Mesodermal cell (in vitro differentiated cells): ENCODE results near the gene RASGRP2.

Experiments
- H3K27ac ChIP-seq: 2 replicates; pipeline ENCODE4 v1.7.0; 2013; ENCODE audit warnings: mild to moderate bottlenecking, low read depth, low read length, moderate library complexity; ENCODE audit not compliant: severe bottlenecking
- H3K36me3 ChIP-seq: 2 replicates; pipeline ENCODE4 v1.7.1; 2013; ENCODE audit warnings: mild to moderate bottlenecking, low read length, moderate library complexity; ENCODE audit not compliant: control insufficient read depth, insufficient read depth
- H3K4me1 ChIP-seq: one replicate; pipeline ENCODE4 v1.7.1; 2013; ENCODE audit warnings: mild to moderate bottlenecking, low read length; ENCODE audit not compliant: insufficient read depth, control insufficient read depth, poor library complexity, severe bottlenecking
- H3K4me3 ChIP-seq: 2 replicates; pipeline ENCODE4 v1.7.0; 2013; ENCODE audit warnings: low read length, control low read depth, mild to moderate bottlenecking; ENCODE audit not compliant: insufficient read depth, poor library complexity, severe bottlenecking; ENCODE audit errors: extremely low read depth
- H3K9me3 ChIP-seq: 2 replicates; pipeline ENCODE4 v1.7.1; 2013; ENCODE audit warnings: mild to moderate bottlenecking, low read length, moderate library complexity; ENCODE audit not compliant: control insufficient read depth
- WGBS, 2 experiments: methylation state at CpG; one replicate each; pipeline ENCODE4 v1.1.5; 2013; ENCODE audit warnings: missing lambda C conversion rate in 2 of 2; ENCODE audit not compliant: insufficient coverage in 2 of 2; 5-methylcytosine and 5-hydroxymethylcytosine counted together

RASGRP2 gene

DNA sequence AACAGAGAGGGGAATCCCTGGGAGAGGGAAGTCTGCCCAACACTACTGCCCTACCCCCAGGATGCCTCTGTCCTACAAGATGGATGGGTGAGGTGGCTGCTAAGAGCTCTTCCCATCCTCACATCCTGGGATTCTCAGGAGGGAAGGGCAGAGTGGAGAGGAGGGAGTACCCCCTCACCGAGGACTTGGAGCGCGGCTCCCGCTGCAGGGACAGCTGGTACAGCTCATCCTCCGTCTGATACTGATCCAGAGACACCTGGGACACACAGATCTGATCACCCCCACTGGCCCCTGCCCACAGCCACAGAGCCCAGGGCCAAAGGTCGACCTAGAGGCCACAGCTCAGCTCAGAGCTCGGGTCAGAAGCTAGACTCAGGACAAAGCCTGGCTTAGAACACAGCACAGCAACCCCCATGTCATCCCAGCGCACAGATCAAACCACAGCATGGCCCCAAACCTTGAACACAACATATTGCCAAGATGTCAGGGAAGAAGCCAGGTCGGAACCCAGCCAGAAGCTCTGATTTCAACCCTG is 8.2 kb downstream of the RASGRP2 start:
- whole genome bisulfite sequencing, 2 experiments, result 89 to 92% methylated on average over 8 to 9 of the region's 9 CpGs
- no peaks in the 10 kb centered on the region for H3K9me3 ChIP-seq
- no peaks in the 10 kb centered on the region for H3K4me1 ChIP-seq
- H3K4me3 ChIP-seq, result no peak overlapping the region
- H3K27ac ChIP-seq, result no peak overlapping the region
- no peaks in the 10 kb centered on the region for H3K36me3 ChIP-seq

DNA sequence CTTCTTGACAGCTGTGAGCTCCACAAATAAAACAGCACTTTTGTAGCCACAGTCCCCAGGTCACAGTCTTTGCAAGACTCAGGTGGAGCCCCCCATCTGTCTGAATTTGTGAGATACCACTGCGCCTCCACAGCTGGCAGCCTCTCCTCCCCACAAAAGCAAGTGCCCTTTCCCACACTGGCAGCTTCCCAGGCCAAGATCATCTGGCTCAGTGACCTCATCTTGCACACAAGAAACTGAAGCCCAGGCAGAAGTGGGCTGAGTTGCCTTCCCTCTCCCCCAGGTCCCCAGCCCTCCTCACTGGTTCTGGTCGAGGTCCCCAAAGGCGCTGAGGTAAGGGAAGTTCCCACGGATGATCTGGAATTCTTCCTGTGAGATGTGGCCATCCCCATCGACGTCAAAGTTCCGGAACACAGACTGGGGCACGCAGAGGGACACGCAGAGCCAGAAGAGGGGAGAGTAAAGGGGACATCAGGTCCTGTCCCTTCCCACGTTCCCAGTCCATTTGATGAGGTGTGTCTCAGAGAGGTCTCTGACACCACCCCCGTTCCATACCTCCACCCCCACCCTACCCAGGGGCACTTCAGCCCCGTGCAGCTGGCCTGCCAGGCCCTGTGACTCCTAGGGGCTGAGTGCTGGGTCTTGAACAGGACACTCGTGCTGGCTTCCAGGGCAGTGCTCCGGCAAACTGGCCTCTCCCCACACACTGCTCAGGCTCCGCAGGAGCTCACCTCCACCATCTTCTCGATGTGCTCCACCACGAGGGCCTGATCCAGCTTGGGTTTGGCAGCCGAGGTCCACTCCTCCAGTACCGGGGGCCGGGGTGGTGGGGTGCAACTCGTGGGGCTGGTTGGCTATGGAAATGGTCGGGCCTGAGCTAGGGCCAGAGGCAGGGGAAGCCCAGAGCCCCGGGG is 8.9 kb downstream of the RASGRP2 start:
- 82 to 83% methylated on average over 16 to 20 of the region's 23 CpGs for WGBS, 2 experiments
- no peaks in the 10 kb centered on the region for H3K4me1 ChIP-seq
- no peaks in the 10 kb centered on the region for H3K9me3 ChIP-seq

DNA sequence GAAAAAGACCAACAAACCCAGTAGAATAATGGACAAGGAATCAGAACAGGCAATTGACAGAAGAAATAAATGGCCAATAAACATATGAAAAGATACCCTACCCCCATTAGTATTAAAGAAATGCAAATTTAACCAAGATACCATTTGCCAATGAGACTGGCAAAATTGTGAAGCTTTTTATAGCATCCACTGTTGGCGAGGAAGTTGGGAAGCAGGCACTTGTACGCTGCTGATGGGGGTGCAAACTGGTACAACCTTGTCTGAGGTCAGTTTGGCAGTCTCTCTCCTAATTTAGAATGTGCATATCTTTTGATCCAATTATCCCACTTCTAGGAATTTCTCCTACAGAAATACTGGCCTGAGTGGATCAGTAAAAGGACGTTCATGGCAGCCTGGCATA is 12.3 kb downstream of the RASGRP2 start:
- no peak overlapping the region for H3K27ac ChIP-seq
- H3K4me3 ChIP-seq, result no peak overlapping the region
- H3K4me1 ChIP-seq, result peaks cover 2% of the 10 kb centered on the region
- 93 to 94% methylated on average over 3 of the region's 3 CpGs for WGBS, 2 experiments
- H3K36me3 ChIP-seq, result no peaks in the 10 kb centered on the region
- no peaks in the 10 kb centered on the region for H3K9me3 ChIP-seq

More for the DNA sequence above, 8.9 kb downstream of the RASGRP2 start:
- Histone ChIP-seq H3K36me3 (no peaks in the 10 kb centered on the region), H3K27ac (no peak overlapping the region), H3K4me3 (no peak overlapping the region)

DNA sequence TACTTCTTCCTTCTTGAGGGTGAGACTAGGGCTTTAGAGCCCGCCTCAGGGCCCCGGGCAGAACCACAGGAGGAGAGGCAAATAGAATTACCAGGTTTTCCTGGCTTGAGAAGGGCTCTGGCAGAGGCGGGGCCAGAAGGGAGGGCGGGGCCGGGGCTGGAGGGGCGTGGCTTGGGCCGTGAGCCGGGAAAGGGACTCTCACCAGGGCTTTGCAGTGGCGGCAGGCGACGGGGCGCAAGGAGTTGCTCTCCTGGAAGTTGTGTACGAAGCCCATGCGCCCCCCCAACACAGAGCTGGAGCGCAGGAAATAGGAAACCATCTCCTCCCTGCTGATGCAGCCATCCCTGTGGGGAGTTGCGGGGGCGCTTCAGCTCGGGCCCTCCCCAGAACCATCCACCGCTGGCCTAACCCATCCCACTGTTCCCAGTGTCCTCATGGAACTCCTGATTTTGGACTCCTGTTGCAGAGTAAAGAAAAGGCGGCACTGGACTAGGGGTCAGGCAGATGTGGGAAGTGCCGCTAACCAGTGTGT is 14.0 kb downstream of the RASGRP2 start:
- H3K9me3 ChIP-seq, result no peaks in the 10 kb centered on the region
- H3K36me3 ChIP-seq, result no peaks in the 10 kb centered on the region
- H3K27ac ChIP-seq, result no peak overlapping the region
- no peak overlapping the region for H3K4me3 ChIP-seq
- 31 to 36% methylated on average over 14 to 15 of the region's 21 CpGs for WGBS, 2 experiments
- H3K4me1 ChIP-seq, result peaks cover 14% of the 10 kb centered on the region

DNA sequence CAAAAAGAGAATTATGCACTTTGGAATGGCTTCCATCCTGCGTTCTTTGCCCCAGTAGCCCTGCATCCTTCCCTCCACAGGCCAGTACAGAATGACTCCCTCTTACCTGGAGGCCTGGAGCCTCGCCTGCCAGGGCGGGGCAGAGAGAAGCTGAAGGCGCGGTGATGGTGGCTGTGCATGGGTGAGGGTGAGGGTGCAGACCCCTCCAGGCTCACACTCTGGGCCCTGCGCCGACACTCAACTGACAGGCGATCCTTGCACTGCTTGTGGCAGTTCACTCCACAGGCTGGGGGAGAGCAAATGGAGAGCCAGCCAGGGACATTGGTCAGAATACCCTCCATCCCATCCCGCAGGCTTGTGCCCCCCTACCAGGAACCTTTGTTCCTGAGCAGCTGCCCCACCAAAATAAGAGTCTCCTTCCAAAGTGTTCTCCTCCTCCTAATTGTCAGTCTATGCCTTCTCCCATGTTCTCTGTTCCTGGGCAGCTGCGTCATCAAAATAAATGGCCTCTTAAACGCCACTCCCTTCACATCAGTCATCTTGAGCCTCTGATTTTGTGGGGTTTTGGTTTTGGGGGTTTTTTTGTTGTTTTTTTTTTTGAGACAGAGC is 15.1 kb downstream of the RASGRP2 start:
- peaks cover 24% of the 10 kb centered on the region for H3K4me1 ChIP-seq
- H3K27ac ChIP-seq, result no peak overlapping the region
- WGBS, 2 experiments, result 92 to 99% methylated on average over 5 to 8 of the region's 11 CpGs
- no peak overlapping the region for H3K4me3 ChIP-seq
- H3K36me3 ChIP-seq, result no peaks in the 10 kb centered on the region
- no peaks in the 10 kb centered on the region for H3K9me3 ChIP-seq

DNA sequence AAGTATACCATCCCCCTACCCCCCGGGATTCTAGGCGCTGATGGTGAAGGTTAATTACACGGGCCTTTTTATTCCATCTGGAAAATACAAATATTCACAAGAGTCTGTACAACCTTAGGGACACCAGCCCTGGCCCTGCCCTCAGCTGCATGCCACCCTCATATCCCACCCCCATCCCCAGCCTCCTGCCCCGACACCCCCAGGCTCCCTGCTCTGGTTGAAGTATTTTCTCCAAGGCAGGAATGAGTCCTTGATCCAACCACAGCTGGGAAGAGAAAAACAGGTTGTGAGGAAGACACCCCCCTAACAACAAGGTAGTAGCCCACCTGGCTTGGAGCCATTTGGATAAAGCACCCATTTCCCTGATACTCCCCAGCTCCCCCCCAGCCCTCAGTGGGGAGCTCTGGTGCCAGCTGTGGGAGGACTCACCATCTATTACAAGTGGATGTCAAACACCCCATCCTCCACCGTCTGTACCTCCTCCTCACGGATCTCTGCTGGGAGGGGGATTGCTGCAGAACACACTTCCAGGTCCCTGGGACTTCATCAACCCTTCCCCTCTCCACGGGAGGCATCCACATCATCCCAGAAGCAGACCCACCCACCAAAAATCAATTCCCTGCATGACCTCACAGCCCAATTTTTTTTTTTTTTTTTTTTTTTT is 16.9 kb downstream of the RASGRP2 start:
- Histone ChIP-seq H3K36me3 (no peaks in the 10 kb centered on the region), H3K27ac (no peak overlapping the region), H3K9me3 (no peaks in the 10 kb centered on the region), H3K4me3 (no peak overlapping the region), H3K4me1 (peaks cover 24% of the 10 kb centered on the region)
- 60 to 77% methylated on average over 1 to 5 of the region's 7 CpGs for WGBS, 2 experiments

DNA sequence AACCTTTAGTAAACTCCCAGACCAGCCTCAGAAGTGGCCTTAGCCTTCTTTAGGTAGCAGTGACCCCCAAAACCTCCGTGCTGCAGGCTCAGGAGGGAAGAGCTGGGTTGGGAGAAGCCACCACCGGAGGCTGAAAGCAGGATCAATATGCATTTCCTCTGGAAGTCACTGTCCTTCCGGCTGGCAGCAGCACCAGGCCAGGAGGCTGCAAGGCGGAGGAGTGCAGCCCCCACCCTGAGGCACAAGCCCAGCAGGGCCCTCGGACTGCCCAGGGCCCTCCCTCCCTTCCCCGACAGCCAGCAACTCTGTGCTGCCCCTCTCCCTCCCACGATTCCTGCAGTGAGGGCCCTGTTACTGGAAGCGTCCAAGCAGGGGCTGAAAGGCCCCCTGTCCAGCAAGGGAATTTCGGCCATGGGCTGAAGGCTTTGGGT is 17.7 kb downstream of the RASGRP2 start:
- Histone ChIP-seq H3K36me3 (no peaks in the 10 kb centered on the region), H3K4me3 (no peak overlapping the region), H3K27ac (no peak overlapping the region), H3K9me3 (no peaks in the 10 kb centered on the region), H3K4me1 (peaks cover 24% of the 10 kb centered on the region)
- WGBS, 2 experiments, result 24 to 34% methylated on average over 7 to 8 of the region's 9 CpGs

DNA sequence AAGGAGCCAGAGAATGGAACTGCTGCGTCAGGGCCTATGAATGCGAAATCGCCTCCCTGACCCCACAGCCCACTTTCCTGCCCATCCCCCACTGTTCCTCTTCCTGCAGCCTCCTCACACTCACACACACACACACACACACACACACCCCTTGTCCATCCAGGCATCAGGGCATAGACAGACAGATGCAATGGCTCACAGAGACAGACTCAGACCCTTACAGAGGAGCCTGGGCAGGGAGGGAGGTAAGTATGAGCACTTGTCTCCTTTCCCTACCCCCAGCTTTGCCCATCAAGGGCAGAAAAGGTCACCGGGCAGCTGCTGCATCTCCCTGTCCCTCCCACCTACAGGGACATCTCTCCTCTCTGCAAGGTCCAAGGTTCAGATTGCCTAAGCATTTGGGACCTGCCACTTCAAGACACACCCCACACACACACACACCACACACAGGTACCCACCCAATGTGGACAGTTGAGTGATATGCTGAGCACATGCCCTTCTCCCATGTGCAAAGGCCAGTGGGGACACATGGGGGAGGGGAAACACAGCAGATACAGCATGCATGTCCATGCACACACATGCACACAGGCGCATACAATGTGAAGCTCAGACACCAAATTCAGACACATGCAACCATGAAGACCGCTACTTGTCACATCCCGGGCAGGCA is 18.9 kb downstream of the RASGRP2 start:
- Histone ChIP-seq H3K4me3 (no peak overlapping the region), H3K4me1 (peaks cover 24% of the 10 kb centered on the region), H3K27ac (no peak overlapping the region), H3K36me3 (no peaks in the 10 kb centered on the region), H3K9me3 (no peaks in the 10 kb centered on the region)
- 95 to 100% methylated on average over 1 to 4 of the region's 7 CpGs for WGBS, 2 experiments

DNA sequence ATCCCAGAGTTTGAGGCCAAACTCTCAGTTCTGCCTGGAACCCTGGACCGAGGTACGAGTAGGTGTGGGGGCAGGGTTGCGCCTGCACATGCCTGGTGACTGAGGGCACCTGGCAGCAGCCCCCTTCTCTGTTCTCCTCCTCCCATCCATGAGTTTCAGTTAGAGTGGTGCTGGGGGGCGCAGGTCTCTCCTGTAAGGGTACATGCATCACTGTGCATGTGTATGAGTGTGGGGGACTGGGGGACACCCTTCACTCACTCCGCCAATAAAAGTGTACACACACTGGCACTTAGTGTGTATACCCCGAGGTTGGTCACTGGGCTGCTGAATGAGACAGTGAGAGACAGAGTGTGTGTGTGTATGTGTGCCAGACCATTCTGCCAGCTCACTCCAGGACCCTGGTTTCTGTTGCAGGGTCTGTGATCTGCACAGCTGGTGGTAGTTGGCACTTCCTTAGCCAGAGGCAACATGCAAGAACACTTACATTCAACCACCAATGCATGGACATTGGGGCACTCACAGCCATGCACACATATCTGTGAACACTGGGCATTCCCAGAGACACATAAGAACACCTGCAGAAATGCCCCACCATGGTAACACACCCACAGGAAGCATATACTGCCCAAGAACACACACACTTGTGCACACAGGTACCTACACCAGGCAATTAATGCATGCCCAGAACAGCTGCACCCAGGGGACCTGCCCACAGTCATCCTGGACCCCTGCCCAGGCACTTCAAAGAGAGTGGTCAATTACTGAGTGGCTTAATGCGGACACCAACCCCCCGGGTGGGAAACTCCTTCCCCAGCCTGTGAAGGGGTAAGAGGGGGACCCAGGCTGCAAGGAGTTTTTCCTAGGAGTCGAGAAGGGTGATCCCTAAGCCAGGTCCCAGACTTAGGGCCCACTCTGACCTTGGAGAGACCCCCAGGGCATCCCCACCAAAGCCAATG is 19.8 kb downstream of the RASGRP2 start:
- H3K36me3 ChIP-seq, result no peaks in the 10 kb centered on the region
- 68 to 80% methylated on average over 5 to 7 of the region's 9 CpGs for WGBS, 2 experiments
- H3K9me3 ChIP-seq, result no peaks in the 10 kb centered on the region
- H3K4me3 ChIP-seq, result no peak overlapping the region
- no peak overlapping the region for H3K27ac ChIP-seq
- H3K4me1 ChIP-seq, result peaks cover 24% of the 10 kb centered on the region
